C4-2B (cell line): ENCODE data around the gene AP1G2.

Experiments used
- CTCF ChIP-seq: fragments of 450-650 bp; conservative IDR thresholded peaks from 2 replicates; pipeline ENCODE4 v1.5.1; 2017; ENCODE audit warnings: mild to moderate bottlenecking
- ZFX ChIP-seq: fragments of 450-650 bp; IDR thresholded peaks from 2 replicates; pipeline ENCODE4 v1.6.1; 2017

GRCh38 chr14:23600806-23601205 is 33.2 kb upstream of the AP1G2 start:
- no peak for TF ChIP-seq CTCF
- no peak for TF ChIP-seq ZFX
